NCI-H128 (cell line): ENCODE measurements around the gene NR4A1.

Experiments
- DNase-seq: peaks from one replicate; lab custom pipeline; 2025; ENCODE audit not compliant: unreplicated experiment; lab: John Stamatoyannopoulos, UW

NR4A1 gene

DNA sequence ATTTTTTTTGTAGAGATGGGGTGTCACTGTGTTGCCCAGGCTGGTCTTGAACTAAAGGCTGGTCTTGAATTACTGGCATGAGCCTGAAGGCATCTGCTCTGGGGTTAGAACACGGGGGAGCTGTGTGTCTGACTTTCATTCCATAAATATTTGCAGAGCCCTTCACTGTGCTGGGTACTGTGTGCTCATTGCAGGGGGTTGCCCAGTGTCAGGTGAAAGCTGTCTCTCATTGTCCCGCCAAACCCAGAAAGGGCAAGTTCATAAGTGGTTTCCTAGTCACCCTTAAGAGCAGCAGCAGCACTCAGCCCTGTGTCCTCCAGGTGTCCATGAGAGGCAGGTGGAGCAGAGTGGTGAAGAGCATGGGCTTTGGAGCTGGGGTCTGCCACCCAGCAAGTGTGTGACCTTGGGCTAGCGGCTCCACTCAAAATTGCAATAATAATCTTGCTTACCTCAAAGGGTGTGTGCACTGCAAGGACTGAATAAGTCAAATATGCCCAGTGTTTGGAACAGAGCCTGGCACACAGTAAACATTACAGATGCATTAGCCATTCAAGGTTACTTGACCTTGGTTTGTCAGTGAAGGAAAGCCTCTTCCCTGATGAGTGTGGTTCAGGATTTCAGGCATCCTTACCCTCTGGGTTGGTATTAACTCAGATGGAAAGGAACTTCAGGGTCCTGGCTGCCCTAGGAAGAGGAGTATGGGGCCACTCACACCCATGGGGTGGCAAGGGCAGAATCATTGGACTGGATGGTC is 23.9 kb downstream of the NR4A1 start:
- no peak for DNase-seq

DNA sequence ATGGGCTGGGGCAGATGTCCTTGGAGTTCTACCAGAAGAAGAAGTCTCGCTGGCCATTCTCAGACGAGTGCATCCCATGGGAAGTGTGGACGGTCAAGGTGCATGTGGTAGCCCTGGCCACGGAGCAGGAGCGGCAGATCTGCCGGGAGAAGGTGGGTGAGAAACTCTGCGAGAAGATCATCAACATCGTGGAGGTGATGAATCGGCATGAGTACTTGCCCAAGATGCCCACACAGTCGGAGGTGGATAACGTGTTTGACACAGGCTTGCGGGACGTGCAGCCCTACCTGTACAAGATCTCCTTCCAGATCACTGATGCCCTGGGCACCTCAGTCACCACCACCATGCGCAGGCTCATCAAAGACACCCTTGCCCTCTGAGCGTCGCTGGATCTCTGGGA is 25.6 kb downstream of the NR4A1 start:
- no peak for DNase-seq

DNA sequence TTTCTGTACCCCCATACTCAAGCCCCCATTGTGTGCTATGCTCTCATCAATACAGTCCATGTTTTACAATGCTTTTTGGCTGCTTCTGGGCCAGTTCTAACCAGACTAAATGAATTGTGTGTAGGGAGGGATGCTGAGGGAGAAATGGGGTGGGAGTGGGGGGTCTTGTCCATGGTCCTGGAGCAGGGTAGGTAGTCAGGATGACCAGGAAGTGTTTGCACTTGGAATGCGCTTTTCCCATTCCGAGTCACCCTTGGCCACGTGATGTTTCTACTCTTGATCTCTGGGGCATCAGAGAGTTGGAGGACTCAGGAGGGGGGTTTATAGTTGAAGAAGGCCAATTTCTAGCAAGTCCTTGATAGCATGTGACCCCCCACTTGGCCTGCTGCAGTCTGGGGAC is 27.0 kb downstream of the NR4A1 start:
- DNase-seq = no peak

DNA sequence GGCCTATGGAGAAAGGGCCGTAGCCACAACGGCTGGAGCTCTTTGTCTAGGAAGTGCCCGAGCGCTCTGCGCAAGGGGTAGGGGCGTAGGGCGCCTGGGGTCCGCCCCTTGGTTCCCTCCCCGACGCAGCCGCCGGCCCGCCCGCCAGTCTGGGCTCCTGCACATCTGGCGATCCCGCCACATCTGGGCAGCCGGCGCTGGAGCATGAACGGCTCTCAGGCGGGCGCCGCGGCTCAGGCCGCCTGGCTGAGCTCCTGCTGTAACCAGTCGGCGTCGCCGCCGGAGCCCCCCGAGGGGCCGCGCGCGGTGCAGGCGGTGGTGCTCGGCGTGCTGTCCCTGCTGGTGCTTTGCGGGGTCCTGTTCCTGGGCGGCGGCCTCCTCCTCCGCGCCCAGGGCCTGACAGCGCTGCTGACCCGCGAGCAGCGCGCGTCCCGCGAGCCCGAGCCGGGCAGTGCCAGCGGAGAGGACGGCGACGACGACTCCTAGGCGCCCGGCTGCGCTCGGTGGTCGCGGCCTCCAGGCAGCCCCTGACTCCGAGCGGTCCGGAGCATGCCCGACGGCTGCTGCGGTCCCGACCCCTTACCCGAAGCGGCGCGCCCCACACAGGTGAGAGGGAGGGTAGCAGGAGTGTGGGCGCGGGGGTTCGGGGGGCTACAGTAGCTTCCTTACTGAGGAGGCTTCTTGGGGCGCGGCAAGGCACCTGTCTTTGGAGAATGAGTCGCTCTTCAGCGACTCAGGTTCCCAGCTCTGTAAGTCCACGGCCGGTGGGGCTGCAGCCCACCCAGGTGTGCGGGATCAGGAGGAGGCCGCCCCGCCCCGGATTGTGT is 28.5 kb downstream of the NR4A1 start, which contains the start of gene SMIM41:
Gene SMIM41, plus strand, starts transcription at position 129 of the 827 bp plus-strand sequence. Its CDS starts 76 bp downstream, at position 205.
- no peak for DNase-seq

DNA sequence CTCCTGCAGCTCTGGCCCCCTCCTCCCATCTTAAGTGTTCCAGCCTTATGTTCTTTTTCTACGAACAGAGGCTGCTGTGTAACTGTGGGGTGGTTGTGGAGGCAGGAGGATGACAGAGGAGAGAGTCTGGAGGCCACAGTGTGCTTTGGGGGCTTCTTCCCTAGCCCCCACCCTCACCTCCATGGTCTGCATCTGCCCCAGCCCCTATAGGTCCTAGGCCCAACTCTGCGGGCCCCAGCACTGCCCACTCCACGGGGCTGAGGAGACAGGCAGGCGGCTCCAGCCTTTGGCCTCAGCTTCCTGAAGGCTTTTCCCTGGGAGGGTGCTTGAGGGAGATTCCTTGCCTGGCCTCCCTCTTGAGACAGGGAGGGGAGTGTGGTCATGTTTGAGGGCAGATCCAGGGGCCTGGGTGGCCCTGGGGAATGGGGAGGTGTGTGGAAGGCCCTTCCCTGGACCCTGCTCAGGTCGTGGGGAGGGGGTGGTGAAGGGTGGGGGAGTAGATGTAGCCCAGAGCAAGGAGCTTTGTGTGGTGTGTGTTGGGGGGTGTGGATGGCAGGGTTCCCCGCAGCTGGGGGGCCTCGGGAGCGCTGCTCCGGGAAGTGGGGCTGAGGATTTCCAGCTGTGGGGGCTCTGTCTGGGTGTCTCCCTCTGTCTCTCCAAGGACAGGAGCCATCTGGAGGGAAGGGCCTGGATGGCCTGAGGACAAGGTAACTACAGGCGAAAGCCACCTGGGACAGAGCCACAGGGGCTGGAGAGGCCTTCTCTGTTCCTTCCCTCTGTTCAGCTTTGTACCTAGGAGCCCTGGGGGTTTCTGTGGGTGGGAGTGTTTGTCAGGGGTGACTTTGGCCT is 29.4 kb downstream of the NR4A1 start:
- DNase-seq = no peak

DNA sequence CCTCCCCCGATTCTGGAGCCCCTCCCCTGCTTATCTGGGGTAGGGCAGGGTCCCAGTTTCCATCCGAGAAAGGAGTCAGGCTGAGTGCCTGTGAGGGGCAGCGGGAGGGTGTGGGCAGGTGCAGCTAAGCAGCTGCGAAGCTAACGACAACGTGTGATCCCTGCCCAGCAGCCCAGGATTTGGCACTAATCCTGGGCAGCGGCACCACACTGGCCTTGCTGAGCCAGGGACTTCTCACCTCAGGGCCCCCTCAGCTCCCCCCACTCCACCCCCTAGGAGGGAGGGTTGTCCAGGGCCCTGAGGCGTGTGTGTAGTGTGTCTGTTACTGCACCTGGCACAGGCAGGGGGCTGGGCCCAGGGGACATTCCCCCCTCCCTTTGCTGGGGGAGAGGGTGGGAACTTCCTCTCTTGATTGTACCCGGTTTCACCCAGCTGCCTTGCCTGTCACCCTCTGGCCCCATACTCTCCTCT is 30.1 kb downstream of the NR4A1 start:
- DNase-seq = no peak

DNA sequence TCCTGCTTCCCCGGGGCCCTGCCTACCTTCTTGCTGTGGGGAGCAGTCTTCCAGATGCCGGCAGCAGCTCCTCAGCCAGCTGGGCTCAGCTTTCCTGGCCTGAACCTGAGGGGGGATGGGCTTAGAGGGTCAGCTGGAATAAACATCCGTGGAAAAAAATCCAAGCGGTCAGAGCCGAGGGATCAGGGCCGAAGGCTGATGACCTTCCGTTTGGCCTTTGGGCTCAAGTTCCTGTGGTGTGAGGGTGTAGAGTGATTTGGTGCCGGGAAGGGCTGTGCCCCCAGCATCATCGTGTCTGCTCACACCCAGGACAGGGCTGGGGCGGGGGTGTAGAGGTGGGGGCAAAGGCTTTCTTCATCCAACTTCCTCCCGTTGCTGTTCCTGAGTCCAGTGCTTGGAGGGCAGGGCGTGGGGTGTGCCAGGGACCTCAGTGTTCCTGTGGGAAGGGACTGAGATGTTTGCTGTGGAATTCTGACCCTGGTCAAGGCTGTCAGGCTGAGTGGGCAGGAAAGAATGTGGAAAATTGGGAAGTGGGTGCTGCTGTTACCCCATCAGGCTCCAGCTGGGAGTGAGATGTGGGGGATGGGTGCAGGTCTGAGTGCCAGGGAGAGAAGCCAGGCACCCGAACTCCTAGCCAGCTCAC is 30.9 kb downstream of the NR4A1 start:
- DNase-seq = no peak

DNA sequence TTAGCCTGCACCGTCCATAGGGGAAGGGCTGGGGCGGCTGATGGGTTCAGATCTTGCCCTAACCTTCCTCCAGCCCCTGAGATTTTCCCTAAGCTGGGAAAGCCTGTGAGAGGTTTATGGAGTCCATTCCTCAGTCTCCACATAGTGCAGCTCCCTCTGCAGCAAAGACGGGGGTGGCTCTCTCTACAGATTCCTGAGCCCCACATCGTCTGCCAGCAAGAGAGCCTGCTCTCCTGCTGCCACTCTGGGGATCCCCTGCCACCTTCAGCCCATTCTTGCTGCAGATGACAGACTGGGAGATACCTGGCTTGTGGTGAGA is 31.4 kb downstream of the NR4A1 start:
- no peak for DNase-seq

DNA sequence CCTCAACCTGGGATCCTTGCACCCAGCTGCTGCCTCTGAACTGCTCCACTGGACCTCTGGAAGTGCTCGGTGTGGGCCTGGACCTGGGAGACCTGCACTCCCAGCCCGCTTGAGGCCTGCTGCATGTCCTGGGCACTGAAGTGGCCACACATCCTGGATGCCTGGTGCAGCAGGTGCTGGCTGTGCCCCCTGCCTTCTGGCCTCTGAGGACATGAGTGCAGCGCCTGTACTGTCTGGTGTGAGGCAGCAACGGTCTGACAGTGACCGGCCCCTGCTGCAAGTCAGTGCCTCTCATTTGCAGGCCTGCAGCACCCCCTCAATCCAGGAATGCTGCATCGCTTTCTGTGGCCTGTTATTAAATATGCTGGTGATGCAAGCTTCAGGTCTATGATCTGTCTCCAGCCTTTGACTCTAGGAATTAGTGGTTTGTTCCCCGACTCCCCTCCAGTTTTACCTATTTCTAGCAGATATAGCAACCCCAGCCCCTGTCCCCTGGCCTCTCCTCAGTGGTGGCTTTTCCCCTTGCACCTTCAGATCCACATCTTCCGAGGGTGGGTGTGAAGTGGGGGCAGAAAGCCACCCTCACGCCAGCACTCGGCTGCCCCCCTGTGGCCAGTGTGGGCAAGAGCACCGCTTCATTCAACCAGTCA is 31.9 kb downstream of the NR4A1 start:
- no peak for DNase-seq

DNA sequence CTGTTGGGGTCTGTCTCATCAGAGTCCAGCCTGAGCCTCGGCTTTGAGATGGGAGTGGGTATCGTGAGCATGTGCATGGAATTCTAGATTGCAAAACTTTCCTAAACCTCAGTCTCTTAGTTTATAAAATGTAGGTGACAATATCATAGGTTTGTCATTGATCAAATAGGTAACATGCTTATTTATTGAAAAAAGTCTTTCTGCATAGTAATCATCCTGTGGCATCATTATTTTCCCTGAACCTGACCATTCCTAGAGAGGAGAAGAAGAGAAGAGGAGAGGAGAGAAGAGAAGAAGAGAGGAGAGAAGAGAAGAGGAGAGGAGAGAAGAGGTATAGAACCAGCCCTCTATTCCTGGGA is 32.4 kb downstream of the NR4A1 start:
- no peak for DNase-seq

DNA sequence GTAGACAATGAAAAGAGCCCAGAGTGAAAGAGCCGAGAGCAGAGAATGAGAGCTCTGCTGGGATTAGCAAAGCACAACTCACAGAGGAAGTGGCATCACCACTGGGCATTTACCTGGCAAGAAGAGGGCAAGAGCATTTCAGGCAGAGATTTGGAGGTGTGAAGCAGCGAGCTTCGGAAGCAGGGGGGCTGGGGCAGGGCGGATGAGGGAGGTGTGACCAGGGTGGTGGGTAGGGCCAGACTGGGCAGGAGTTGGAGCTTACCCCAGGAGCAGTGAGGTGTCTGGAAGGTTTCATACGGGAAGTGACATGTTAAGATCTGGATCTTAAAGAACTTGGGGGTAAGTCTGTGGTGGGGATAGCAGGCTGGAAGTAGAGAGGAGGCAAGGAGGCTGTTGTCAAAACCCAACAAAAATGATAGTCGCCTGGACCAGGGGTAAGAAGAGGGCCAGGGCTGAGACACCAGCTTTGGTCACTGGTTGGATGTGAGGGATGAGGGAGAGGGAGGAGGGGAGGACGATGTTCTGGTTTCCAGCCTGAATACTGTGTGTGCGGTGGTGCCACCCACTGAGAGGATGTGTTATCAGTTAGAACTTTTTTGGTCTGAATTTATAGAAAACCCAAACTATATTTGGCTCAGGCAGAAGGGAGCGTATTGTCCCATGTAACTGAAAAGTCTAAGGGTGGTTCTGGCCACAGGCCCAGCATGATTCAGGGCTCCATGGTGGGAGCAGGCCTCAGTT is 33.4 kb downstream of the NR4A1 start:
- DNase-seq = no peak

DNA sequence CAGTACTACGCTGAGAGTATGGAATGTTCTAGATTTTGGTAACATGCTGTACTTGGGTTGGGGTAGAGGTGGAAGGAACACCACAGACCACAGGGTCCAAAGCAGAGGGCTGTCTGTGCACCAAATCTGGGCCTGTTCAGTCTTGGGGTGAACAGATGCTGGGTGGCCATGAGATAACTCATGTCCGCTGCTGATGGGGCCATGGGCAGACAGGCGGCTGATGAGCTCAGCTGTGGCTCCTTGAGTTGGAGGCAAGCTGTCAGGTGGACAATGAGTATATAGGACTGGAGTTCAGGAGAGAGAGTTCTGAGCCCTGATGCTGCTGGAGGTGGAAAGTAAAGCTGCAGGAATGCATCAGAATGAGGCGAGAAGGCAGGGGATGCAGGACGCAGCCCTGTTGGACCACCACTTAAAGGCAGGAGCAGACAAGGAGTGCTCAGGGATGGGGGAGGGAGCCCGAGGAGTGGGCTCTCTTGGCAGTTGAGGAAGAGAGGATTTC is 34.5 kb downstream of the NR4A1 start:
- DNase-seq = no peak

DNA sequence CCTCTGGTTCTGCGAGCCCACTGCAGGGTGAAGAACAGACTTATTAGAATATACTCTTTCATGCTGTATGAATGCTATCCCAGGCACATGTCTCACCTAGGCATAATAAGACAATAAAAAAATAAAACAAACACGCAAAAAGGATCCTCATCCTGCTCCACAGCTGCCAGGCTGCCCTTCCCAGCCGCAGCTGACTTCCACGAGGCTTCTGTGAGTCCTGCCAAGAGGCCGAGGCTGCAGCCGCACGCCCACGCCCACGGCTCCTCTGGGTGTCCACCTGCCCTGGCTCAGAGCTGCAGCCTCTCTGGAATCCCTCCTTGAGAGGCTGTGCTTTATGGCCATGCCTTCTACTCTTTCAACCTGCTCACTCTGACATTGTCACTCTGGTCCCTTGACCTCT is 35.1 kb downstream of the NR4A1 start:
- no peak for DNase-seq

DNA sequence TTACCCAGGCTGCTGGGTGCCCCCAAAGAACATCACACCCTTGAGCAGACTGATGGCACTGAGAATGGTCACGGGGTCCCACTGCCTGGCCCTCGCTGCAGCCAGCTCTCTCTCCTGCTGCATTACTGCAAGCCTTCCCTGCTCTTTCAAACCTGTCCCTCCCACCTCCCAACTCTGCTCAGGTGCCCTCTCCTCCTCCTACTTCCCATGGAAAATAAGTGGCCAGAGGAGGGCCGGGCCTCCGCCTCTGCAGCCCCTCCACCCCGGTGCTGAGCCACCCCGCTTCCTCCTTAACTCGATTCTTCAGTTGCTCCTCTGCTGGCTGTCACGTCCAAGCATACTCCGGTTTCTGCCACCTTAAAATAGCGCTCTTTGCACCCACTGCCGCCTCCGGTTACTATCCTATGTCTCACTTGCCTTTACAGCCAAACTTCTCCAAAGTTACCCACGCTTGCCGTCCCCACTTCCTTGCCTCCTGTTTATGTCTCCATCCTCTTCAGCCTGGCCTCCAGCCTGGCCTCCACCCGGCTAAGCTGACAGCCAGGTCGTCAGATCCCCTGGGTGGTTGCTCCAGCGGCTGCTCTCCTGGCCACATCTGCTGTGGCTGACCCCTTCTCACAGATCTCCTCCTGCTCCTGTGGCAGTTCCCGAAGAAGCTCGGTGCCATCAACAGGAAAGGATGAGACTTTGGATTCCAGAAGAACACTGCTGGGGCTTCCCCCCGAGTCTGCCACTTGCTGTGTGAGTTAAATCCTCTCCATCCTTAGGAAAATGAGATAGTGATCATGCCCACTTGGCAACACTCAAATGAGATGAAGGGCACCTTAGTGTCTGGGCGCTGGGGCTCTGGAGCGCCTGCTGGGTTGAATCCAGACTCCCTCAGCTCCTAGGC is 35.9 kb downstream of the NR4A1 start:
- no peak for DNase-seq

DNA sequence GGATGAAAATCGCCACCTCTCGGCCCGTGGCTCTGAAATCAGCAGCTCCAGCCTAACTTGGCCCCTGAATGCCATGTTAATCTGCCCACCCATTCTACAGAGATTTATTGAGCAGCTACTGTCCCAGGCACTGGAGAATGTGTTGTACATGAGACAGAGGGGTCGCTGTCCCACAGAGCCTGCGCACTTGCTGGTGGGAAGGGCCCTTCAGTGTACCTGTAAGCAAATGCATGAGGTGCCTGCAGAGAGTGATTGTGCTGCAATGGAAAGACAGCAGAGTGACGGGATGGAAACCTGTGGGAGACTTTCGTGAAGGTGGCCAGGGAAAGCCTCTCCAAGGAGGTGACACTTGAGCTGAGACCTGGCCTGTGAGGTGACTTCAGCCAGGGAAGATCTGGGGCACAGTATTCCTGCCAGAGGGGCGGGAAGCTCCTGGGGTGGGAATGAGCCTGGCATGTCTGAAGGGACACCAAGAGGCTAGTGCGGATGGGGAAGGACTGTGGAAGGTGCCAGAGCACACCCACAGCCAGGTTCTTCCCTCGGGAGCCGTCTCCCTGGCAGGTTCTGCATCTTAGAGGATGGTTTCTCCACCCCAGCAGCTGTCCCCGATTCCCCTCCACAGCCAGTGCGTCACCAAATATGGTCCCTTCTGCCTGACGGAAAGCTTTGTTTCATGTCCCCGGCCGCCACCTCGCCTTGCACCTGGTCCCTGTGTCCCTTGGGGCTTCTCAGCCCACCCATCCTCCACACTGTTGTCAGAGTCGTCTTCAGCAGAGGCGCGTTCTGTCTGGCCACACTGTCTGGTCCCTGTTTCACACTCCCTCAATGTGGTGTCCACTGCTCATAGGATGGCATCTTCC is 36.9 kb downstream of the NR4A1 start:
- DNase-seq = no peak

DNA sequence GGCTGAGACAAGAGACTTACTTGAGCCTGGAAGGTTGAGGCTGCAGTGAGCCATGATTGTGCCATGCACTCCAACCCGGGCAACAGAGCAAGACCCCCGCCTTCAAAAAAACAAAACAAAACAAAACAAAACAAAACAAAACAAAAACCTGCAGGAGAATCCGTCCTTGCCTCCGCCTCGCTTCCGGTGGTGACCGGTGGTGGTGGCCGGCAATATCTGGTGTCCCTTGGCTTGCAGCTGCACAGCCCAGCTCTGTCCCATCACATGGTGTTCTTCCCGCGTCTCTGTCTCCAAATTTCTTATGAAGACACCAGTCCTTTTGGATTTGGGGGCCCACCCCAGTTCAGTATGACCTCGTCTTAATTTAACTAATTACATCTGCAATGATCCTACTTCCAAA is 38.2 kb downstream of the NR4A1 start:
- no peak for DNase-seq

DNA sequence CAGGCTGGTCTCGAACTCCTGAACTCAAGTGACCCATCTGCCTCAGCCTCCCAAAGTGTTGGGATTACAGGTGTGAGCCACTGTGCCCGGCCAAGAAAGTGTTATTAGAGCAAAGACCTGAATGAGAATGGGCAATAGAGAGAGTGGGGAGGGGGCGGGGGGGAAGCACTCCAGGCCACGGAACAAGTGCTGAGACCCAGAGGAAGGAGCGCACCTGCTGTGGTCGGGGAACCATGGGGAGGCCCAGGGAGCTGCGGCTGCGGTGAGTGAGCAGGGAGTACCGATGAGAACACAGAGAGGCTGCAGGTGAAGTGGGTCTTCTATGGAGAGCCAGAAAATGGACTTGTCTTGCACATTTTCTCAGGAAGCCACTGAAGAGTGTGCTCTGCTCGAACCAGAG is 39.0 kb downstream of the NR4A1 start:
- DNase-seq = no peak

DNA sequence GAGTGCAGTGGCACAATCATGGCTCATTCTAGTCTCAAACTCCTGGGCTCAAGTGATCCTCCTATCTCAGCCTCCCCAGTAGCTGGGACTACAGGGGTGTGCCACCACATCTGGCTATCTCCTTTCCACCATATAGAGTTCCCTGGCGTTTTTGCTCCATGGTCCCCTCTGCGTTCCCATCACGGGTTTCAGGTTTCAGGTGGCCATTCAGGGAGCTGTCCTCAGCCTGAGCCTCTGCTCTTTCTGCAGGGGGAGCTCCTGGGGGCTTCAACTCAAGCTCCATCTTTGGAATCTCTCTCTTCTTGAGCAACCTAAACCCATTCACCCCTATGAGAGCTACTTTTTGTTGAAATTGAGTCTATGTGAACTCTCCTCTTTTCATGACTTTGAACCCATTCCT is 39.8 kb downstream of the NR4A1 start:
- DNase-seq = no peak
